Measurements from ENCODE around the gene KREMEN1.

GRCh38 chr22:29088809-29089208, 16.0 kb downstream of the KREMEN1 start:
- TF ChIP-seq MLX (CRISPR knock-in tag; IDR thresholded peaks at IDR 0.05) (no peak), NR2C2 (CRISPR knock-in tag; IDR thresholded peaks at IDR 0.05) (no peak), CTCF (IDR thresholded peaks at IDR 0.05) (no peak), ZNF138 (CRISPR knock-in tag; conservative IDR thresholded peaks at IDR 0.05) (no peak), USF1 (CRISPR knock-in tag; IDR thresholded peaks at IDR 0.05) (no peak)

All from WTC11 (cell line).